Measurements from ENCODE around the gene DMRT3.

DNA sequence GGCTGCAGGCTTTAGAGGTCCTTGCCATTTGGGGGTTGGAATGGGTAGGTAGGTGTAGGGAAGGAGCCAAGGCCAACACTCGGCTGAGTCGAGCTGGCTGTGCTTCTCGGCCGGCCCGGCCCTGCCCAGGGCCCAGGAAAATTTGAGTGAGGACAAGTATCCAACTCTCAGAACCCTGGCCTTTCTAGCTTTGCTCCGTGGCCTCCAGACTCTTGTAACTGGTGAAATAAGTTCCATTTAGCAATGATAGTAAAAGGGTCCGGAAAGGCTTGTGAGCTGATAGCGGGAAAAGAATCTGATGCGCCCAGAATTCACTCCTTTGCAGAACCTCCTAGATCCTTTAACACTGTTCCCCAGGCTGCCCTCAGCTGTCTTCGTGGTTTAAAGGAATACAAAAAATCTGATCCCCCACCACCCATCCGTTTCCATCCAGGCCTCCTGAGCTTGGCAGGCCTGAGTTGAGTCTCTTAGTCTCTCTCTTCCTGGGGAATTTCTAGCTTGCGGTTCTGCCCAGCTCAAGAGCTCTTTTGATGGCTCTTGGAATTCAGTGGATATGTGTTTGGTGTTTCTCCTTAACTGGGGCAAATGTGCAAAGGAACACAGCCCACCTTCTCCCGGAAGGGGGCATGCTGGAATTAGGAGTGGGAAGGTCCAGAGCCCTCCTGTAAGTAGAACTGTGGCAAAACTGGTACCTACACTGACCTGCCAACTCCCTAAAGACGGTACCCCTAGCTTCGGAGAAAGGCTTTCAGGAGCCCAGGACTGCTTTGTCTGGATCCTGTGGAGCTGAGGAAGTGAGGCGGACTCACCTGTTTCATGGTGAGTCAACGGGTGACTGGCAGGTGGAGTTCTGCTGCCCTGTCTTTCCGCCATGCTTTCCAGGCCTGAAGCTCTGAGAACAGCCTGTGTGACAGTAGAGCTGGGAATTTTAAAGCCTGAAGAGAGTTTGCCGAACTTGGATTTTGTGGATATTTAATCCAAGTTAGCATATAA is 1.7 kb downstream of the DMRT3 start:
- TF ChIP-seq CTCF (tag by site-specific recombination; IDR thresholded peaks at IDR 0.05) (no peak), ZNF544 (tag by site-specific recombination; IDR thresholded peaks at IDR 0.05) (no peak), SALL2 (tag by site-specific recombination; IDR thresholded peaks at IDR 0.05; ENCODE audit: borderline replicate concordance) (no peak), ZNF707 (tag by site-specific recombination; IDR thresholded peaks at IDR 0.05) (no peak), HOXA7 (CRISPR knock-in tag; IDR thresholded peaks at IDR 0.05; ENCODE audit: borderline replicate concordance) (no peak), KLF1 (tag by site-specific recombination; IDR thresholded peaks at IDR 0.05) (no peak), ELK4 (IDR thresholded peaks at IDR 0.05; ENCODE audit: borderline replicate concordance, low read depth, low read length) (no peak), ZNF670 (tag by site-specific recombination; IDR thresholded peaks at IDR 0.05; ENCODE audit: low read depth) (no peak), ZNF624 (tag by site-specific recombination; IDR thresholded peaks at IDR 0.05) (no peak), ZNF555 (tag by site-specific recombination; conservative IDR thresholded peaks at IDR 0.05) (no peak)
- TF ChIP-seq, protein P1, sequence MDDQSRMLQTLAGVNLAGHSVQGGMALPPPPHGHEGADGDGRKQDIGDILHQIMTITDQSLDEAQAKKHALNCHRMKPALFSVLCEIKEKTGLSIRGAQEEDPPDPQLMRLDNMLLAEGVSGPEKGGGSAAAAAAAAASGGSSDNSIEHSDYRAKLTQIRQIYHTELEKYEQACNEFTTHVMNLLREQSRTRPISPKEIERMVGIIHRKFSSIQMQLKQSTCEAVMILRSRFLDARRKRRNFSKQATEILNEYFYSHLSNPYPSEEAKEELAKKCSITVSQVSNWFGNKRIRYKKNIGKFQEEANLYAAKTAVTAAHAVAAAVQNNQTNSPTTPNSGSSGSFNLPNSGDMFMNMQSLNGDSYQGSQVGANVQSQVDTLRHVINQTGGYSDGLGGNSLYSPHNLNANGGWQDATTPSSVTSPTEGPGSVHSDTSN (CRISPR knock-in tag; IDR thresholded peaks at IDR 0.05) = no peak
- TF ChIP-seq, protein P2, sequence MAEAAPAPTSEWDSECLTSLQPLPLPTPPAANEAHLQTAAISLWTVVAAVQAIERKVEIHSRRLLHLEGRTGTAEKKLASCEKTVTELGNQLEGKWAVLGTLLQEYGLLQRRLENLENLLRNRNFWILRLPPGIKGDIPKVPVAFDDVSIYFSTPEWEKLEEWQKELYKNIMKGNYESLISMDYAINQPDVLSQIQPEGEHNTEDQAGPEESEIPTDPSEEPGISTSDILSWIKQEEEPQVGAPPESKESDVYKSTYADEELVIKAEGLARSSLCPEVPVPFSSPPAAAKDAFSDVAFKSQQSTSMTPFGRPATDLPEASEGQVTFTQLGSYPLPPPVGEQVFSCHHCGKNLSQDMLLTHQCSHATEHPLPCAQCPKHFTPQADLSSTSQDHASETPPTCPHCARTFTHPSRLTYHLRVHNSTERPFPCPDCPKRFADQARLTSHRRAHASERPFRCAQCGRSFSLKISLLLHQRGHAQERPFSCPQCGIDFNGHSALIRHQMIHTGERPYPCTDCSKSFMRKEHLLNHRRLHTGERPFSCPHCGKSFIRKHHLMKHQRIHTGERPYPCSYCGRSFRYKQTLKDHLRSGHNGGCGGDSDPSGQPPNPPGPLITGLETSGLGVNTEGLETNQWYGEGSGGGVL (tag by site-specific recombination; IDR thresholded peaks at IDR 0.05) = no peak
- TF ChIP-seq, protein P3, sequence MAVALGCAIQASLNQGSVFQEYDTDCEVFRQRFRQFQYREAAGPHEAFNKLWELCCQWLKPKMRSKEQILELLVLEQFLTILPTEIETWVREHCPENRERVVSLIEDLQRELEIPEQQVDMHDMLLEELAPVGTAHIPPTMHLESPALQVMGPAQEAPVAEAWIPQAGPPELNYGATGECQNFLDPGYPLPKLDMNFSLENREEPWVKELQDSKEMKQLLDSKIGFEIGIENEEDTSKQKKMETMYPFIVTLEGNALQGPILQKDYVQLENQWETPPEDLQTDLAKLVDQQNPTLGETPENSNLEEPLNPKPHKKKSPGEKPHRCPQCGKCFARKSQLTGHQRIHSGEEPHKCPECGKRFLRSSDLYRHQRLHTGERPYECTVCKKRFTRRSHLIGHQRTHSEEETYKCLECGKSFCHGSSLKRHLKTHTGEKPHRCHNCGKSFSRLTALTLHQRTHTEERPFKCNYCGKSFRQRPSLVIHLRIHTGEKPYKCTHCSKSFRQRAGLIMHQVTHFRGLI (tag by site-specific recombination; IDR thresholded peaks at IDR 0.05) = no peak
- TF ChIP-seq, protein P4, sequence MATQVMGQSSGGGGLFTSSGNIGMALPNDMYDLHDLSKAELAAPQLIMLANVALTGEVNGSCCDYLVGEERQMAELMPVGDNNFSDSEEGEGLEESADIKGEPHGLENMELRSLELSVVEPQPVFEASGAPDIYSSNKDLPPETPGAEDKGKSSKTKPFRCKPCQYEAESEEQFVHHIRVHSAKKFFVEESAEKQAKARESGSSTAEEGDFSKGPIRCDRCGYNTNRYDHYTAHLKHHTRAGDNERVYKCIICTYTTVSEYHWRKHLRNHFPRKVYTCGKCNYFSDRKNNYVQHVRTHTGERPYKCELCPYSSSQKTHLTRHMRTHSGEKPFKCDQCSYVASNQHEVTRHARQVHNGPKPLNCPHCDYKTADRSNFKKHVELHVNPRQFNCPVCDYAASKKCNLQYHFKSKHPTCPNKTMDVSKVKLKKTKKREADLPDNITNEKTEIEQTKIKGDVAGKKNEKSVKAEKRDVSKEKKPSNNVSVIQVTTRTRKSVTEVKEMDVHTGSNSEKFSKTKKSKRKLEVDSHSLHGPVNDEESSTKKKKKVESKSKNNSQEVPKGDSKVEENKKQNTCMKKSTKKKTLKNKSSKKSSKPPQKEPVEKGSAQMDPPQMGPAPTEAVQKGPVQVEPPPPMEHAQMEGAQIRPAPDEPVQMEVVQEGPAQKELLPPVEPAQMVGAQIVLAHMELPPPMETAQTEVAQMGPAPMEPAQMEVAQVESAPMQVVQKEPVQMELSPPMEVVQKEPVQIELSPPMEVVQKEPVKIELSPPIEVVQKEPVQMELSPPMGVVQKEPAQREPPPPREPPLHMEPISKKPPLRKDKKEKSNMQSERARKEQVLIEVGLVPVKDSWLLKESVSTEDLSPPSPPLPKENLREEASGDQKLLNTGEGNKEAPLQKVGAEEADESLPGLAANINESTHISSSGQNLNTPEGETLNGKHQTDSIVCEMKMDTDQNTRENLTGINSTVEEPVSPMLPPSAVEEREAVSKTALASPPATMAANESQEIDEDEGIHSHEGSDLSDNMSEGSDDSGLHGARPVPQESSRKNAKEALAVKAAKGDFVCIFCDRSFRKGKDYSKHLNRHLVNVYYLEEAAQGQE (tag by site-specific recombination; IDR thresholded peaks at IDR 0.05) = no peak
